GM18499 (cell line): ENCODE results near the gene CNIH1.
"Not testable (repeated sequence)": the region's sequence is repeated elsewhere in the genome, so short reads cannot be mapped to it uniquely, and the experiment has no call there.

ENCODE experiments used
- ATAC-seq: cut with Tn5 transposase; IDR thresholded peaks from one replicate; pipeline ENCODE4 v1.9.1; 2021; ENCODE audit warnings: moderate number of reproducible peaks; ENCODE audit not compliant: insufficient read depth, unreplicated experiment

CNIH1 gene

DNA sequence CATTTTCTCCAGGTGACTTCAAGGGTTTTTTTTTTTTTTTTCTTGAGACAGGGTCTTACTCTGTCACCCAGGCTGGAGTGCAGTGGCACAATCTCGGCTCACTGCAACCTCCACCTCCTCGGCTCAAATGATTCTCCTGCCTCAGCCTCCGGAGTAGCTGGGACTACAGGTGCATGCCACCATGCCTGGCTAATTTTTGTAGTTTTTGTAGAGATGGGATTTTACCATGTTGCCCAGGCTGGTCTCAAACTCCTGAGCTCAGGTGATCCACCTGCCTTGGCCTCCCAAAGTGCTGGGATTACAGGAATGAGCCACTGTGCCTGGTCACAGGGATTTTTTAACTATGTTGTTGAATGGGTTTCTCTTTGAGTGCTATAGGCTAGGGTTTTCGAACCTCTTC, 3.2 kb downstream of the CNIH1 start:
- not testable (repeated sequence) for ATAC-seq

DNA sequence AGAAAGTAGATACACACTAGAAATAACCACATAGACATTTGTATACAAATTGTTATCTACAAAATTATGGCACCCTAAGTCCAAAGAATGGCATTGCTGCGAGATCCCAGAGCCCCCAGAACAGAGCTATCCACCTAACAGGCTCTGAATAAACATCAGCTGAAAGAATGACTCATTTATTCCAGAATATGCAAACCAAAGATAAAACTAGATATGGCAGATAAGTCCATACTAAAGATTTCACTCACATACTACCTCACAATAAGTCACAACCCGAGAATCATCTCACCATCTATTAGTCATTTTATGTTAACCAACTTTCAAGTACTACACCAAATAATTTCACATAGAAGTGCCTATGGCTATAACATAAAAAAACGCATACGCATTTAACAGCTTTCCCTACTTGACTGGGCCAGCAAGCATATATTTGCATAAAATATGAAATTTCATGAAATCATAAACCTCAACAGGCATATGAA, 5.6 kb downstream of the CNIH1 start:
- peak; percentile 62 for ATAC-seq

DNA sequence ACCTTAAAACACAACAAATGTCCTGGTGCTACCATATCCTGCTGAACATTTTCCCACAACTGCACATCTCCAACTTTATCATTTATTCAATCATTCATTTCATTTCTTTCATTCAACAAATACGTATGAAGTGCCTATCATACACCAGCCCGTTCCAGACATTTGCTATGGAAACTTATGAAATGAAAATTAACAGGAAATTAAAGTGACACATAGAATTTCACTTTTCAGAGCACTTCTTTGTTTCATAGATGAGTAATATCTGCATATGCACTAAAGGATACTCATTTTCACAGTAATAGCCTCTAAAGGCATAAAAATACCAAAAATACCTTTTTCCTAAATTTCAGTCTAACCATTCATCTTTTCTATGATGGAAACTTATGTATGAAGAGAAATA, 12.6 kb downstream of the CNIH1 start:
- no peak for ATAC-seq

DNA sequence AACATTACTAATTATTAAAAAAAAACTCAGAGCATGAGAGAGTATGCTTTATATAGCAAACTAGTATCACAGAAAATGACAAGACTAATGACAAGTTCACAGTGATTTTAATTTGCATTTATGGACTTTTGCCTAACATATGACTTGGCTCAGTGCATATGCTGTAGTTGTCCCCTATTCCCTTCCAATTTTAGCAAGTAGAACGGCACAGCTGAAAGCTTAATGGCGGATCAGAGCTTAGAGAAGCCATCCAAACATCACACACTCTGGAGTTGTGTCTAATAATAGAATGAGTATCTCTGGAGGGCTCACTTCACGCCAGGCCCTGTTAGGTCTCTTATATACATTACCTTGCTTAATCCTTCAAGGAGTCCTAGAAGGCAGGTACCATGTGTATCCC, 13.3 kb downstream of the CNIH1 start:
- ATAC-seq, result no peak

DNA sequence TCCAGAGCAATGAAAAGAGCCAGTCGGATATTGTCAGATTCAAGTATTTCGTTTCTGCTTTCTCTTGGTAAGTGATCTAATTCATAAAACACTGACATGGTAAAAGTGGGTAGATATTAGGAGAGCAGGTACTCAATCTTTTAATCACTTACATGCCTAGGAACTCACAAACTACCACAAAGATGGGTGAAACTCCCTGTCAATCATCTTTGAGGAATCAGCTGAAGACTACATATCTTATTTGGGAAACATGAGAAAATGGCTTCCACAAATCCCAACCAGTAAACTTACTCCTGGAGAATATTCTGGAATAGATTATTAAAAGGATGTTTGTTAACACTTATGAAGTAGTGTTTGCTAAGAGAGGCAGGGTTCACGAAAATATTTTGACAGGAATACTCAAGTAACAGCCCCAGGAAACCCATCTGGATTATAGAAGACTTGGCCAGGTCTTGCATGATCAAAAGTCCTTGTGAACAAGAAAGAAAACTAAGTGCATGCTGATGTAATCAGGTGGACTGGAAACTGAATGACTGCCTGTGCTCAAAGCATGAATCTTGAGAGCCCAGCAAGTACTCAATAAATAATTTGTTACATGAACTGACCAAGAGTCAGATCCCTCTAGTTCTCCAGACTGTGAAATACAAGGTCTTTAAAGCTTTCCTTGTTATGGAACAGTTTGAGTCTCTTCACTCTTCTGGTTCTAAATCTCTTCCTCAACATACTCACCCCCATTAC, 15.5 kb downstream of the CNIH1 start:
- no peak for ATAC-seq

DNA sequence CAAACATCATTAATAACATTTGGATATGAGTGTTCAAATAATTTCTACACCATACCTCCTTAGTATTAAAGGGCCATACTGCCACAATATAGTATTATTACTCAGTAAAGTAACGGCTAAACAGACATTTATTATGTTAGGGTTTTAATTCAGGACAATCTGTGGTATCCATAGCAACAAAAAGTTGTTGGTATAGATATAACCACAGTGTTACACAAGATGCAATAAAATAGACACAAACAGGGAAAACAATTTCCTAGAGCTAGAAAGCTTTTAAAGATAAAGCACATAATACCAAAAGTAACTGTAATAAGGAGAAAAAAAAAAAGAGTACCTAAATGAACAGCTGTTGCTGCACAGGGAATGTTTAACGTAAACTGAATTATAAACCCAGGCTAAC, 16.1 kb downstream of the CNIH1 start:
- no peak for ATAC-seq

DNA sequence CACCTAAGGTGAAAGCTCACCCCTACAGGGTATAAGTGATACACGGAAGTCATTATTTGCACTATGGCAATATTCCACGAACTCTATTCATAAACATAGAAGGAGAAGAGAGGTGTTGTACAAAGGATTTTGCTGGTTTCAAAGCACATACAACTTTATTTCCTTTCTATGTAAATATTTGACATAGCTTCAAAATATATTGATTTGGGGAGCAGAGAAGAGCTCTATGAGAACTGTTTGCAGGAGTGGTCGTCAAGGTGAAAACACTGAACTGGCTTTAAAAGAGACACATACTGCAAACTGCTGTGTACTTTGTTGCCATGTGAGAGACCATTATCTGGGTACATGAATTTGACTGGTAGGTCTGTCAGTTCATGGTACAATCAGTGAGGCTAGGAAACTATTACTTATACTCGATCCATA, 16.7 kb downstream of the CNIH1 start:
- no peak for ATAC-seq

DNA sequence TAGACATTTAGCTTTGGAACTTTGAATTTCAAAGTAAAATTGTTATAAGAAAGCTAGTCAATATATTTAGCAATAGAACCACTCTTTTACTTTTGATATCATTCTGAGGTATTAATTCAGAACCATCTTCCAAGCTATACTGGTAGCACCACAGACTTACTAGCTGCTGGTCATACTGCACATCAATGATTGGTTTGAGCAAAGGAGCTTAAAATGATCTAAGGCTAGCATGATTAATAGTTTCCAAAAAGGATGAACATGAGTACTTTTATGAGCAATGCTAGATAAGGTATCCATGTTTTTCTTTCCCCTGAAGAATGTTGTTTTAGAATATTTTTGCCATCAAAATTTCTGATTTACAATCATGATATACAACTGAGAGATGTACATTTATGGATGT, 17.2 kb downstream of the CNIH1 start:
- no peak for ATAC-seq

DNA sequence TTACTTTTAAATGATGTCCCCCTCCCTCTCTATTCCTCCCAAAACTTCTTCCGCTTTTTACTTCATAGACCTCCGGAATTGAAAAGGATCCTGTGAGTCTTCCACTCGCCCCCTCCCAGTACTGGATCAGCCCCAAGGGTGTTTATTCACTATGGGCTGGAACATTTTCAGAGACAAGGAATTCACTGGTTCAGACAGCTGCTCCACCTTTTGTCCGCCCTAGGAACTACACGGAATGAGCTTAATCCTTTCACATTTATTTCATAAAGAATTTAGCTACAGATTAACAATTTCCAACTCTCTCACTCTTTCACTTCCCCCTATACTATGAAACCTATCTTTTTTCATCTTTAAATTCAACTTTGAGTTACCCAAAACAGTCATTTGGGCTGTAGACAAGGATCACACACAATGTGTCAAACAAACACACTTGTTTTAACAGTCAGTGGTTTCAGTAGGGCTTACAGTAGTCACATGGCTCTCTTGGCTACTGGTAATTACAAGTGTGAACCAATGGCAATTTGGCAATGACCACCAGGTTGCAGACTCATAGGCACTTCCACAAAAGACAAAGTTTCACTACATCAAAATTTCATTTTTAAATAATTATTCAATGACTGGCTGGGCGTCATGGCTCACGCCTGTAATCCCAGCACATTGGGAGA, 20.6 kb downstream of the CNIH1 start:
- ATAC-seq, result no peak

DNA sequence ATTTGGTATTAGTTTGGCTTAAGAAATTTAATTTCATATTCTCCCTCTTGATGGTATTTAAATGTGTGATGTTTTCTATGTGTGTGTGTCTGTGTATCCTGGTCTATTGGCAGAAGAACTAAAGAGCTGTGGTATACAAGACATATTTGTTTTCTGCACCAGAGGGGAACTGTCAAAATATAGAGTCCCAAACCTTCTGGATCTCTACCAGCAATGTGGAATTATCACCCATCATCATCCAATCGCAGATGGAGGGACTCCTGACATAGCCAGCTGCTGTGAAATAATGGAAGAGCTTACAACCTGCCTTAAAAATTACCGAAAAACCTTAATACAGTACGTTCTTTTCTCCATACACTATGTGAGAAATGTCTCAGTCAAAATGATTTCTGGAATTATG, 29.8 kb downstream of the CNIH1 start:
- no peak for ATAC-seq

DNA sequence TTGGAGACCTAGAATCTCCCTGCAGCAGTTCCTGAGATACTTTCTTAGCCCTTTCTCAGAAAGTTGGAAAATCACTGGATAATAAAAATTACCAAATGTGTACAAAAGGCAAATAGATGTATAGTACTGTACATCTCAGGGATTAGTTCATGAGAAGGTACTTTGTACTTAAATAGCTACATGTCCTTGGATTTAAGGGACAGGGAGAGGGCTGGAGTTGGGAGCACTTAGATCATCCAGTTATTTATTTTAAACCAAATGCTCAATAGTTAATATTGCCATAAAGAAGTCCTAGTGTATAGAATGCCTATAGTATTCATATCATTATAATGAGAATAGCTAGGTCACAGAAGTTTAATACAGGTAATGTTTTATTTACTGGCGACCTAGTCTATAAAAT, 31.0 kb downstream of the CNIH1 start:
- ATAC-seq, result no peak

DNA sequence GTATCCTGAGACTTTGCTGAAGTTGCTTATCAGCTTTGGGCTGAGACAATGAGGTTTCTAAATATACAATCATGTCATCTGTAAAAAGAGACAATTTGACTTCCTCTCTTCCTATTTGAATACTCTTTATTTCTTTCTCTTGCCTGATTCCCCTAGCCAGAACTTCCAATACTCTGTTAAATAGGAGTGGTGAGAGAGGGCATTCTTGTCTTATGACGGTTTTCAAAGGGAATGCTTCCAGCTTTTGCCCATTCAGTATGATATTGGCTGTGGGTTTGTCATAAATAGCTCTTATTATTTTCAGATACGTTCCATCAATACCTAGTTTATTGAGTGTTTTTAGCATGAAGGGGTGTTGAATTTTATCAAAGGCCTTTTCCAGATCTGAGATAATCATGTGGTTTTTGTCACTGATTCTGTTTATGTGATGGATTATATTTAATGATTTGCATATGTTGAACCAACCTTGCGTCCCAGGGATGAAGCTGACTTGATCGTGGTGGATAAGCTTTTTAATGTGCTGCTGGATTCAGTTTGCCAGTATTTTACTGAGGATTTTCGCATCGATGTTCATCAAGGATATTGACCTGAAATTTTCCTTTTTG, 37.7 kb downstream of the CNIH1 start:
- ATAC-seq, result not testable (repeated sequence)

DNA sequence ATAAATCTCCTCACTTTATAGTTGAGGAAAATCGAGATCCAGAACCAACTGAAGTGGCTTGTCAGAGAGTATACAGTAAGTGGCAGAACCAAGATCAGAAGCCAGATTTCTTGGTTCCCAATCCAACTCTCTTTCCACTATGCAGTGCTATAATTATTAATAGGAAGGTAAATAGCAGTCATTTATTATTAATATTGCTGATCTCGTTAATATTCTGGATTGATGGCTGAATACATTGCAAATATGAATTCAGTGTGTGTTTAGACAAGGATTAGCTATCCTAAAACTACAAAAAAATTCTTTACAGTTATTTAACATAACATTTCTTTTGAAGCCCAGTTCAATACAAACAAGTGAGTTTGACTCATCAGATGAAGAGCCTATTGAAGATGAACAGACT, 41.6 kb downstream of the CNIH1 start:
- no peak for ATAC-seq

DNA sequence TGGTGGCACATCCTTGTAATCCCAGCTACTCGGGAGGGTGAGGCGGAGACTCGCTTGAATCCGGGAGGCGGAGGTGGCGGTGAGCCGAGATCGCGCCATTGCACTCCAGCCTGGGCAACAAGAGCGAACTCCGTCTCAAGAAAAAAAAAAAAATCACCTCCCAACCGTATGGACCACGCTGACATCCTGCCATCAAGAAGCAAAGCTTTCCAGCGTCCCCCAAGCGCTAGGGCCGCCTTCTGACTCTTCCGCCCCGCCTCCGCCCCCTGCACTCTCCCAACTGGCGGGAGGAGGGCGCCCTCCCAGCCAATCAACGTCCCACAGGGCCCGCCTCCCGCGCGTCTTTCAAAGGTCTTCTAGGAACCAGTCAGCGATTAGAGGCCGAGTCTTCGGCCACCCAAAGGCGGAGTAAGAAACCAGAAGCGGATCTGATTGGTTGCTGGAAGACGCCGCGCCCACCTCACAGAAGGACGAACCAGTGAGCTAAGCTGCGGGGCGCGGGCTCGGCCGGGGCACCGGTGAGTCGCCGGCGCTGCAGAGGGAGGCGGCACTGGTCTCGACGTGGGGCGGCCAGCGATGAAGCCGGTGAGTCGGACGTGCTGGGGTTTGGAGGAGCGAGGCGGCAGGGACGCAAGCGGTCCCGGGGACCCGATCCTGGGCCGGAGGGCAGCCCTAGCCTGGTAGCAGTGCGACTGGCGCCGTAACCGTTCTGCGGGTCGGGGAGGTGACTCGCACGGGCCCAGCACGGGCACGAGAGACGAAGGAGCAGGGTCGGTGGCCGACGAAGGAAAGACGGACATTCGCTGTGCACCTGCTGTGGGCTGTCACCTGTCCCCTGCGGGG, 44.5 kb downstream of the CNIH1 start, which contains the start of gene CDKN3:
TSS of gene CDKN3 (plus strand) at position 515 of the 843 bp plus-strand sequence. CDS start at position 577, 62 bp downstream.
- peak; percentile 95 for ATAC-seq

DNA sequence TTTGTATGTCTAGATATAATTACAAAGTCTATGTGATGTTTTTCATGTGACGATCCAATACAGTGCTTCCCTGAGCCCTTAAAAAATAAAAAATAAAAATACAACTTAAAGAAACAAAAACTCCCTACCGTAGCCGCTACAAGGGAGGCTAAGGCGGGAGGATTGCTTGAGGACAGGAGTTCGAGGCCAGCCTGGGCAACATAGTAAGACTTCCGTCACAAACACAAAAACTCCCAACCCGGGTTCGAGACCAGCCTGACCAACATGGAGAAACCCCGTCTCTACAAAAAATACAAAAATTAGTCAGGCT, 45.0 kb downstream of the CNIH1 start:
- ATAC-seq, result no peak

DNA sequence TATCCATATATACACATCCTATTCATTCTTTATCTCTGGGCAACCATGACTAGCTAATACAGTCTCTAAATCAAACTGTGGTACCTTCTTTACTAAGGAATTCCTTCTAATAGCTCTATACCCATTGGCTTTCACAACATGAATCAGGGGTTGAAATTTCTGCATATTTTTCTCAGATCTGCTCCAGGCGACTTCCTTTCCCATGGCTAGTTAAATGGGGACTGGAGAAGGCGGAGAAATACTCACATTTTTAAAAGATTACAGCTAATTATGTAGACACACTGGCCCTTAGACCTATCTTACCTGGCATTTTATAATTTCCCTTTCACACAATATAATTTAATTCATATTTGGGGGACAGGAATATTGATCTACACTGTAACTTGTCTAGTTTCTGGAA, 45.5 kb downstream of the CNIH1 start:
- no peak for ATAC-seq

DNA sequence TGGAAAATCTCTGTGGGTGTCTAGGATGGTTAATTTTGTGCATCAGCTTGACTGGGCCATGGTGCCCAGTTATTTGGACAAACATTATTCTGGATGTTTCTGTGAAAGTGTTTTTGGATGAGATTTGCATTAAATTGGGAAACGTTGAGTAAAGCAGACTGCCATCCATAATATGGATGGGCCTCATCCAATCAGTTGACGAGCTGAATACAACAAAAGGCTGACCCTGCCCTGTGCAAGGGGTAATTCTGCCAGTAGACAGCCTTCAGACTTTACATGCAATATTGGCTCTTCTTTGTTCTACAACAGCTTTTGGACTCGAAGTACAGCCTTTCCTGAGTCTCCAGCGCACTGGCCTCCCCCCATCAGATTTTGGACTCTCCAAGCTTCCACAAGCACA, 45.9 kb downstream of the CNIH1 start:
- ATAC-seq, result no peak

DNA sequence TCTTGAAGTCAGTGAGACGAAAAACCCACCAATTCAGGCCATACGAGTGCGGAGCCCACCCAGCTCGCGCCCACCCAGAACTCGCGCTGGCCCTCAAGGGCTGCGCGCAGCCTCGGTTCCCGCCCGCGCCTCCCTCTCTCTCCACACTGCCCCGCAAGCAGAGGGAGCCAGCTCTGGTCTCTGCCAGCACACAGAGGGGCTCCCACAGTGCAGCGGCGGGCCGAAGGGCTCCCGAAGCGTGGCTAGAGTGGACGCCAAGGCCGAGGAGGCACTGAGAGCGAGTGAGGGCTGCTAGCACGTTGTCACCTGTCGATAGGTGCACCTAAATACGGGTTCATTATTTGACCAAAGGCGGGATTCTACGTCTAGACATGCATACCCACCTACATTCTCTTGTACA, 46.6 kb downstream of the CNIH1 start:
- ATAC-seq, result no peak

DNA sequence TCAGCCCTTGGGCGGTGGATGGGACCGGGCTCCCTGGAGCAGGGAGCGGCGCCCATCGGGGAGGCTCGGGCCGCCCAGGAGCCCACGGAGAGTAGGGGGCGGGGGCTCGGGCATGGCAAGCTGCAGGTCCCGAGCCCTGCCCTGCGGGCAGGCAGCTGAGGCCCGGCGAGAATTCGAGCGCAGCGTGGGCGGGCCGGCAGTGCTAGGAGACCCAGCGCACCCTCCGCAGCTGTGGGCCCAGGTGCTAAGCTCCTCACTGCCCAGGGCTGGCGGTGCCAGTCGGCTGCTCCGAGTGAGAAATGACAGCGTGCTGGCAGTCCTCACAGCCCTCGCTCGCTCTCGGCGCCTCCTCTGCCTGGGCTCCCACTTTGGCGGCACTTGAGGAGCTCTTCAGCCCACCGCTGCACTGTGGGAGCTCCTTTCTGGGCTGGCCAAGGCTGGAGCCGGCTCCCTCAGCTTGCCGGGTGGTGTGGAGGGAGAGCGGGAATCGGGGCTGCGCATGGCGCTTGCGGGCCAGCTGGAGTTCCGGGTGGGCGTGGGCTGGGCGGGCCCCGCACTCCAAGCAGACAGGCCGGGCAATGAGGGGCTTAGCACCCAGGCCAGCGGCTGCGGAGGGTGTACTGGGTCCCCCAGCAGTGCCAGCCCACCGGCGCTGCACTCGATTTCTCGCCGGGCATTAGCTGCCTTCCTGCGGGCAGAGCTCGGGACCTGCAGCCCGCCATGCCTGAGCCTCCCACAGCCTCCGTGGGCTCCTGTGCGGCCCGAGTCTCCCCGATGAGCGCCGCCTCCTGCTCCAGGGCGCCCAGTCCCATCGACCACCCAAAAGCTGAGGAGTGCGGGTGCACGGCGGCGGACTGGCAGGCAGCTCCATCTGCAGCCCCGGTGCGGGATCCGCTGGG, 47.9 kb downstream of the CNIH1 start:
- ATAC-seq, result not testable (repeated sequence)
